OCI-LY3 (cell line): Measurements from ENCODE around the gene SULT1C2.

Experiments used
- EZH2phosphoT487 ChIP-seq: fragments of 200-600 bp; shearing (Covaris generic); IDR thresholded peaks from 2 replicates; pipeline ENCODE4 v1.6.1; 2018; ENCODE audit warnings: antibody characterized with exemption, mixed run types, low read depth
- TF ChIP-seq, protein P1 (sequence below): fragments of 200-600, 300-600 bp; sonication (generic); IDR thresholded peaks from 2 replicates; pipeline ENCODE4 v1.5.1; 2014; ENCODE audit warnings: antibody characterized with exemption, low read length, low read depth

DNA sequence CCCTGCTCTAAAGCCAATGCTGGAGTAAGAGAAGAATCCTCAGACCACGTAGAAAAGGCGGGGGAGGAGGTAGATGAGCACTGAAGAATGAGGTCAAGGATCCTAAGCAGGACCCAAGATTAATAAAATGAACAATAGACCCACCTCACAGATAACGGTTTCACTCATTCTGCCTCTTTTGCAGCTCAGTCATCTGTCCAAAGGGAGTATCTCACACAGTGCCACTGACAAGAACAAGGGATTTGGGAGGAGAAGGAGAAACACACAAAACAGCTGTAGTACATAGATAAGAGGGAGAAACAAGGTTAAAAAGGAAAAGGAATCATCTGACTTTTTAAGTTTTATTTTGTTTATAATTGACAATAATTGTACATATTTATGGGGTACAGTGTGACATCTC is 58.1 kb downstream of the SULT1C2 start:
- TF ChIP-seq, protein P1, sequence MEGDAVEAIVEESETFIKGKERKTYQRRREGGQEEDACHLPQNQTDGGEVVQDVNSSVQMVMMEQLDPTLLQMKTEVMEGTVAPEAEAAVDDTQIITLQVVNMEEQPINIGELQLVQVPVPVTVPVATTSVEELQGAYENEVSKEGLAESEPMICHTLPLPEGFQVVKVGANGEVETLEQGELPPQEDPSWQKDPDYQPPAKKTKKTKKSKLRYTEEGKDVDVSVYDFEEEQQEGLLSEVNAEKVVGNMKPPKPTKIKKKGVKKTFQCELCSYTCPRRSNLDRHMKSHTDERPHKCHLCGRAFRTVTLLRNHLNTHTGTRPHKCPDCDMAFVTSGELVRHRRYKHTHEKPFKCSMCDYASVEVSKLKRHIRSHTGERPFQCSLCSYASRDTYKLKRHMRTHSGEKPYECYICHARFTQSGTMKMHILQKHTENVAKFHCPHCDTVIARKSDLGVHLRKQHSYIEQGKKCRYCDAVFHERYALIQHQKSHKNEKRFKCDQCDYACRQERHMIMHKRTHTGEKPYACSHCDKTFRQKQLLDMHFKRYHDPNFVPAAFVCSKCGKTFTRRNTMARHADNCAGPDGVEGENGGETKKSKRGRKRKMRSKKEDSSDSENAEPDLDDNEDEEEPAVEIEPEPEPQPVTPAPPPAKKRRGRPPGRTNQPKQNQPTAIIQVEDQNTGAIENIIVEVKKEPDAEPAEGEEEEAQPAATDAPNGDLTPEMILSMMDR, result no peak
- TF ChIP-seq EZH2phosphoT487, result no peak
